GM18870 (cell line): ENCODE data around the gene ABCC10.
"Not testable (repeated sequence)": the region's sequence is repeated elsewhere in the genome, so short reads cannot be mapped to it uniquely, and the experiment has no call there.

Experiments used
- ATAC-seq: cut with Tn5 transposase; IDR thresholded peaks from one replicate; pipeline ENCODE4 v1.9.1; 2021; ENCODE audit warnings: moderate library complexity; ENCODE audit not compliant: unreplicated experiment

Gene ABCC10, protein sequence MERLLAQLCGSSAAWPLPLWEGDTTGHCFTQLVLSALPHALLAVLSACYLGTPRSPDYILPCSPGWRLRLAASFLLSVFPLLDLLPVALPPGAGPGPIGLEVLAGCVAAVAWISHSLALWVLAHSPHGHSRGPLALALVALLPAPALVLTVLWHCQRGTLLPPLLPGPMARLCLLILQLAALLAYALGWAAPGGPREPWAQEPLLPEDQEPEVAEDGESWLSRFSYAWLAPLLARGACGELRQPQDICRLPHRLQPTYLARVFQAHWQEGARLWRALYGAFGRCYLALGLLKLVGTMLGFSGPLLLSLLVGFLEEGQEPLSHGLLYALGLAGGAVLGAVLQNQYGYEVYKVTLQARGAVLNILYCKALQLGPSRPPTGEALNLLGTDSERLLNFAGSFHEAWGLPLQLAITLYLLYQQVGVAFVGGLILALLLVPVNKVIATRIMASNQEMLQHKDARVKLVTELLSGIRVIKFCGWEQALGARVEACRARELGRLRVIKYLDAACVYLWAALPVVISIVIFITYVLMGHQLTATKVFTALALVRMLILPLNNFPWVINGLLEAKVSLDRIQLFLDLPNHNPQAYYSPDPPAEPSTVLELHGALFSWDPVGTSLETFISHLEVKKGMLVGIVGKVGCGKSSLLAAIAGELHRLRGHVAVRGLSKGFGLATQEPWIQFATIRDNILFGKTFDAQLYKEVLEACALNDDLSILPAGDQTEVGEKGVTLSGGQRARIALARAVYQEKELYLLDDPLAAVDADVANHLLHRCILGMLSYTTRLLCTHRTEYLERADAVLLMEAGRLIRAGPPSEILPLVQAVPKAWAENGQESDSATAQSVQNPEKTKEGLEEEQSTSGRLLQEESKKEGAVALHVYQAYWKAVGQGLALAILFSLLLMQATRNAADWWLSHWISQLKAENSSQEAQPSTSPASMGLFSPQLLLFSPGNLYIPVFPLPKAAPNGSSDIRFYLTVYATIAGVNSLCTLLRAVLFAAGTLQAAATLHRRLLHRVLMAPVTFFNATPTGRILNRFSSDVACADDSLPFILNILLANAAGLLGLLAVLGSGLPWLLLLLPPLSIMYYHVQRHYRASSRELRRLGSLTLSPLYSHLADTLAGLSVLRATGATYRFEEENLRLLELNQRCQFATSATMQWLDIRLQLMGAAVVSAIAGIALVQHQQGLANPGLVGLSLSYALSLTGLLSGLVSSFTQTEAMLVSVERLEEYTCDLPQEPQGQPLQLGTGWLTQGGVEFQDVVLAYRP (N-terminal part only)

DNA sequence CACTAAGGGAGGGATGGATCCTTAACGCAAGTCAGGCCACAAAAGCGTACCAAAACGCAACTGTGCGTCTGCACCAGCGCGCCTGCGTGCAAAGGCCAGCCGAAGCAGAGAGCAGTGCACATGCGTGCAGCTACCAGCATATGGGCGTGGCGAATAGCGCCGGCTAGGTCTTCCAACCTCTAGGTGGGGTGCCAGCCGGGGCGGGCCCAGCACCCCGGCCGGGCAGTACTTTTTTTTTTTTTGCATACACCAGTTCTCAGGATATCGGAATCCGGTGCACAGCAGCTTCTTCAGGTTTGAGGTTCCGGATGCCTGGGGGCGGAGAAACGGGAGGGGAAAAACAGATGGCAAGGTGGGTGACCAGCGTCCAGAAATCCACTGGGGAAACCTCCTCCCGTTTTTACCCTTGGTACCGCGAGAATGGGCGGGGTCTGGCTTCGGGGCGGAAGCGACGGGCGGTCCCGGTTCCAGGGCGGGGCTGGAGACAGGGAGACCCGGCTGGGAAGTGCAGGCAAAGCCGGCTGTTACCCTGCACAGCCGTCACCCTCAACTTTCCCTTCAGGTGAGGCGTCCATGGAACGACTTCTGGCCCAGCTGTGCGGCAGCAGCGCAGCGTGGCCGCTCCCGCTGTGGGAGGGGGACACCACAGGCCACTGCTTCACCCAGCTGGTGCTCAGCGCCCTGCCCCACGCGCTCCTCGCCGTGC lies at the start of gene ABCC10:
TSS of gene ABCC10 (plus strand) at position 136 of the 706 bp plus-strand sequence. CDS start at position 574, 438 bp downstream.
- peak; percentile 89 for ATAC-seq

DNA sequence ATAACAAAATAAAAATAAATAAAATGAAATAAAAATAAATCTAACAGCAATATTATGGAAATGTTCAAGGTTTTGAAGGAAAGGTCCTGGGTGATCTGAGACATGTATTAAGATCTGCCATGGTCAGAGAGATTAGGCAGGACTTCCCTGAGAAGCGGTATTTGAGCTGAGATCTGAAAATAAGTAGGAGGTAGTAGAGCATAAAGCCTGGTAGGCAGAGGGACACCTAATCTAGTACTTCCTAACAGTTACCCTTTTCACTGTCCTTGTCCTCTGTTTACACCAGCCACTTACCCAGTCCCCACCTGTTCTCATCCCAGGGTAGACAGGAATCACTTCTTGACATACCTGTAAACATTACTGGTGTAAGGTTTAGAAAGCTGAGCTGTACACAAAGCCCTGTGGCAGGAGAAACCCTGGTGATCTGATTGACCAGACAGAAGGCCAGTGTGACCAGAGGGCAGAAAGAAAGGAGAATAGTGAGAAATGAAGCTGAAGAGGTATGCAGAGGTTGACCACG lies 49.6 kb upstream of the ABCC10 start:
- no peak for ATAC-seq

DNA sequence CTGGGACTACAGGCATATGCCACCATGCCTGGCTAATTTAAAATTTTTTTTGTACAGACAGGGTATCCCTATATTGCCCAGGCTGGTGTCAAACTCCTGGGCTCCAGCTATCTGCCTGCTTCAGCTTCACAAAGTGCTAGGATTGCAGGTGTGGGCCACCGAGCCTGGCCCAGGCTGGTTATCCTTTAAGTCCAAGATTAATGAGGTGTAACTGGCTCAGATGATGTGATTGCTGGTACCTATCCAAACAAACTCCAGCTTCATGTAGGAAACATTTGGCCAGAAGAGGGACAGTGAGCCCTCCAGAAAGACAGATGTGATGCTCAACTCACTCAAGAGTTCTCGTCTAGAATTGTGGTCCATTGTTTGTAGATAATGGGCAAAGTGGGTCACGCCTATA lies 48.7 kb upstream of the ABCC10 start:
- no peak for ATAC-seq

DNA sequence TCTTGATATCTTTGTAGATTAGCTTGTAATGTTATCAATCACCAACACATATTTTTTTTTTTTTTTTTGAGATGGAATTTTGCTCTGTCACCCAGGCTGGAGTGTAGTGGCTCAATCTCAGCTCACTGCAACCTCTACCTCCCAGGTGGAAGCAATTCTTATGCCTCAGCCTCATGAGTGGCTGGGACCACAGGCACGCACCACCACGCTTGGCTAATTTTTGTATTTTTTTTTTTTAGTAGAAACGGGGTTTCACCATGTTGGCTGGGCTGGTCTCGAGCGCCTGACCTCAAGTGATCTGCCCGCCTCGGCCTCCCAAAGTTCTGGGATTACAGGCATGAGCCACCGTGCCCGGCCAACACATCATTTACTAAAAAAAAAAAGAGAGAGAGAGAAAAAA lies 46.5 kb upstream of the ABCC10 start:
- ATAC-seq: not testable (repeated sequence)

DNA sequence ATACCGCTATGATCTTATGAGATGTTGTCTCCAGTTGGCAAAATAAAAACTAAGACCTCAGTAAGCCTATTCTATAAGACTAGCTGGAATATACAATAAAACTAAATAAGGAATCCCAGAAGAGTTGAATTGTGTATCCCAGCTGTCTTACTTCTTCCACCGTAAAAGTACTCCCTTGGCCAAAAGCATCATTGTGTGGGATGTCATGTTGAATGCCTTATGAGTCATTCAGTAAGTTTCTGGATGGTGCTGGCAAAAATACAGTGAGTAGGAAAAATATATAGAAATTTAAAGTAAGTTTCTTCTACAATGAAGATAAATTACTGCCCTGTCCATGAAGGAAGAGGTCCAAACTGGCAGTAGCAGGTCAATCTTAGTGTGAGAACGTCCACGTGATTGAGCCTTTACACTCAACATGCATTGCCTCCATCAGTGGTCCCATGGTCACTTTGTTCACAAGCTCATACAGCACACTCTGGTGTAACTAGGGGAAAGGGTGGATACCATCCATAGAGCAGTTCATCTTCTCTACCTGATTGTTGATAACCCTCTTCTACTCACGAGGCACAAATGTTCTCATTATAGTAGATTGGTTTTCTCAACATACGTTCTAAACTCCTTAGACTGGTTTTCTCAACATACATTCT lies 44.2 kb upstream of the ABCC10 start:
- ATAC-seq: no peak

DNA sequence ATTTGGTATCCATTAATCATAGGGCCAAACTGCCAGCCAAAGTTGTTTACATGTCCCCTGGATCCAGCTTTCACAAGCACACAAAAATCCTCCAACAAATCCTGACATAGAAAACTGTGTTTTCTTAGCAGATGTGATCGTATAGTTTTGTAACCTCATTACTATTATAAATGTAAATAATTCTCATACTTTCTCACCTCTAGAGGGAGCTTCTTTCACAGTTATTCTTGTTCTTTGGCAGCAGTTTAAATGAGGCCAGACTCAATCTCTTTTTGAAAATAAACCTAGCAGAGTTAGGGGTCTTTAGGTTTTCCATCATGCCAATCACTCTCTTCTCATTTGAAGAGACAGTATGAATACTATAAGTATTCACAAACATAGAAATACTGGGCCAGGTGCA lies 40.8 kb upstream of the ABCC10 start:
- ATAC-seq: no peak

DNA sequence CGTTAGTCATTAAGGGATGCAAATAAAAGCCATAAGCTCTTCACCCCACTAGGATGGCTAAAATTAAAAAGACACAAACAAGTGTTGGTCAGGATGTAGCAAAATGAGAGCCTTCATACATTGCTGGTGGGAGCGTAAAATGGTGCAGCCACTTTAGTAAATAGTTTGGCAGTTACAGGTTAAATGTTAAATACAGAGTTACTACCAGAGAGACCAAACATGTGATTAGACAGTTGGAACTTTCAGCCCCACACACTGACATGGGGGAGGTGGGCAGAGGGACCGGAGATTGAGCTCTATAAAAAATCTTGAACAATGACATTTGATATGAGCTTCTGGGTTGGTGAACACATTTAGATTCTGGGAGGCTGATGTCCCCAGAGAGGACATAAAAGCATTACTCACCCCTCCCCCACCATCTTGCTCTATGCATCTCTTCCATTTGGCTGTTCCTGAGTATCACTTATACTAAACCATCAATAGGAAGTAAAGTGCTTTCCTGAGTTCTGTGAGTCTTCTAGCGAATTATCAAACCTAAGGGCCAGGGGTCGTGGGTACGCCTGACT lies 37.5 kb upstream of the ABCC10 start:
- no peak for ATAC-seq

DNA sequence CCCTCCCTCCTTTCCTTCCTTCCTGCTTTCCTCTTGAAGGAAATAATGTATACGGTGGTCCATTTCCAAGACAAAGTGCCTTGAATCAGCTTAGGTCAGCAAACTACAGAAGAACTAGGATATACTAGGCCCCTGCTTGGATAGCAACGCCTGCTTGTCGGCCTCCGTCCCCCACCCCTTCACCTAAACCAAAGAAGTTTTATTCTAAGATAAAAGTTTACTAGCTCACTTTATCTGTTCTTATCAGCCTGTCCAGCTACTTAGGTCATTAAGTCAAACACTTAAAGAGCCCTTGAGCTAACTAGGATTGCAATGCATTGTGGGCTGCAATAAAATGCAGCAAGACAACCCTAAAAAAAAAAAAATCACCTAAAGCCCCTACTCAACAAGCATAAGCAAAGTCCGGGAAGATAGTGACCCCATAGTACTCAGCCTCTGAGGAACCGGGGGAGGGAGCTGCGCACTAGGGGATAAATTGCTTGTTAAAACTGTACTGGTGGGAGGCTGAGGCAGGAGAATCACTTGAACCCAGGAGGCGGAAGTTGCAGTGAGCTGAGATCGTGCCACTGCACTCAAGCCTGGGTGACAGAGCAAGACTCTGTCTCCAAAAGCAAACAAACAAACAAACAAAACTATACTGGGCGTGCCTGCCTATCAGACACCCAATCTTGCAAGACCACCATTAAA lies 36.4 kb upstream of the ABCC10 start:
- not testable (repeated sequence) for ATAC-seq

DNA sequence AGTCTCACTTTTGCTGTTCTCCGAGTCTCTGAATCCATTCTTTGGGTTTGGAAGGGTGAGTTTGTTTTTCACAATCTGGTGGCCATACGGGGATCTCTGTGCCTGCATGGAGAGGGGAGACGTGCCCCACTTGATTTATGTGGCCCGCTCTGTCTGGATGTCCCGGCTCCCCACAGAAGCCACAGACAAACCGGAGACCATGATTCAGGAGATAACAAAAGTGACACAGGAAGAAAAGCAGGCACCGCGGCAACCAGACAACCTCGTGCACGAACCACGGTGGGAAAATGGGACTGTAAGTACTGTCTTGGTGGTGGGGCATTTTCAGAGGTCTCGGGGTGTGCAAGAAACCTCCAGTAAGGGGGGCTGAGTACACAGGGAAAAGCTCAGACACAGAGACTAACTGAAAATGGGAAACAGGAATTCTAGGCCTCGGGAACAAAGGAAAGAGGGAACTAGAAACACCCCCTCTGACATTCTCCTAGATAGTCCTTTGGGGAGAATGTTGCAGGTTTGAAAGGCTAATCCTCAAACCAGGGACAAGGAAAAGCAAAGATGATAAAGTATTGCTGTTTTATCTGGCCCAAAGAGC lies 35.8 kb upstream of the ABCC10 start:
- no peak for ATAC-seq

DNA sequence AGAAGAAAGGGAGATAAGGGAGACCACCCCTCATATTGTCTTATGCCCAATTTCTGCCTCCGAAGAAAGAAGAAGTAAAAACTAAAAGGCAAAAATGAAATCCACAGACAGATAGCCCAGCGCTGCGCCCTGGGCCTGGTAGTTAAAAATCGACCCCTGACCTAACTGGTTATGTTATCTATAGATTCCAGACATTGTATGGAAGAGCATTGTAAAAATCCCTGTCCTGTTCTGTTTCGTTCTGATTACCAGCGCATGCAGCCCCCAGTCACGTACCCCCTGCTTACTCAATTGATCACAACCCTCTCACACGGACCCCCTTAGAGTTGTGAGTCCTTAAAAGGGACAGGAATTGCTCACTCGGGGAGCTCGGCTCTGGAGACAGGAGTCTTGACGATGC lies 34.2 kb upstream of the ABCC10 start:
- ATAC-seq: not testable (repeated sequence)

DNA sequence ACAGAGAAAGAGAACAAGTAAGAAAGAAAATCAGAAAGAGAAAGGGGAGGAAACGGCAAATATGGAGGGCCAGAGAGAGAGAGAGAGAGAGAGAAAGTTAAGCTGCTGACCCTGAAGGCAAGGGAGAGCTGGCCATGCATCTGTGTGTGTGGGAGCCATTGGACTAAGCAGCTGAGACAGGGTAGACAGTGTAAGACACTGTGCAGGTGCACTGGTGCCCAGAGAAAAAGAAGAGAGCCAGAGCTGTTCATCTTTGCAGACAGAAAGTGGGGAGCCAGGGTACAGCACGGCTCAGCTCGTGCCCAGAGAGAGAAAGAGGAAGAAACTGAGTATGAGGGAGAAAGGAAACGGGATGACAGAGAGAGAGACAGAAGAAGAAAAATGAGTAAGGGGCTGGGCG lies 33.7 kb upstream of the ABCC10 start:
- ATAC-seq: no peak

DNA sequence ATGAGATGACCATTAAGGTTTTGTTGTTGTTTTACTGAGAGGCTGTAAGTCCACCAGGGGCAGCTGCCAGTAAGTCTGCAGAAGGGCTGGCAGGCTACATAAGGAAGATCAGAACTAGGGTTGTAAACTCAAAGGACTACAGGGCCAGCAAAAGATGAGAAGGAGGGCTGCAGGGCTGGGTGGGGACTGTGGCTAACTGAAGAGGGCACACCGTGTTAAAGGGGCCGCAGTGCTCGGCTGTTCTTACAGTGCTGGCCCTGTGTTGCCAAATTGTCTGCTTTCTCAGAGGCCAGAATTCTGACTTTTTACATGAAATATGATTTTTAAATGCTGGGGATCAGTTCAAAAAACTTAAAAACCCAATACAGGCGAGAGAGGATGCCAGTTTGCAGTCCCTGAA lies 32.4 kb upstream of the ABCC10 start:
- no peak for ATAC-seq

DNA sequence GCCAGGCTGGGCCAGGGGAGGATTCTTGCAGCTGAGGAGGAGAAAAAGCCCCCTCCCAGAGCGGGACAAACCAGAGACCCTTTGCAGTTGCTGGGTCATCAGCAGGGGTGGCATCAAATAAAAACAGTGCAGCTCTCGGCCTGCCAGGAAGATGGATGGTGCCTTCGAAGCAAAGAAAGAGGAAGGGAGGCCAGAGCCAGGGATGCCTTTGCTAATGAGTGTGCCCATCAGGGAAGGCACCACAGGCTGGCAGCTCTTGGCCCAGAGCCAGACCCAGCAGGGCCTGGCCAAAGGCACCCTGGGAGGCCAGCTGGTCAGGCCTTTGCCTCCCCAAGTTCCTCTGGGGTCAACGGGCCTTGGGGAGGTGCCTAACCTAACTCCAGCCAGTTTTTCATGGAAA lies 31.6 kb upstream of the ABCC10 start:
- no peak for ATAC-seq

DNA sequence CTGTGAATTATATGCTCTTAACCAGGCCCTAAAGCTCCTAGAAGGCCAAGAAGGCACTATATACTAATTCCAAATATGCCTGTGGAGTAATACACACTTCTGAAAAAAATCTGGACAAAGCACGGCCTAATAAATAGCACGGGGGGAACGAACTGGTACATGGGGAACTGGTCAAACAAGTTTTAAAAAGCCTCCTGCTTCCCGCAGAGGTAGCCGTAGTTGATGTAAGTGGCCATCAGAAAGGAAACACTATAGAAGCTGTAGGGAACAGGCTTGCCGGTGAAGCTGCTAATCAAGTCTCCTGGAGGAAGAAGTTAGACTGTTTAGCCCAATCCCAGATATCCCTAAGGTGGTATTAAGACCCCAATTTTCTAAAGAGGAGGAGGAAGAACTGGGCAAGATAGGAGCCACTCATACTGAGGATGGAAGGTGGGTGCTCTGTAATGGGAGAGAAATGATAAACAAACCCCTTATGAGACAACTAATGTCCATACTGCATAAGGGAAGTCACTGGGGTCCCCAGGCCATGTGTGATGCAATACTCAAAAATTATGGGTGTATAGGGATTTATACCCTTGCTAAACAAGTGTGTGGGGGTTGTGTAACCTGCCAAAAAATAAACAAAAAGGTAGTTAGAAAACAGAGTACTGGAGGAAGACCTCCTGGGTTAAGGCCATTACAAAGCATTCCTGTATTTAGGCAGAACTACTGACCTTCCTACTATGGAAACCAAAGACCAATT lies 30.8 kb upstream of the ABCC10 start:
- no peak for ATAC-seq

DNA sequence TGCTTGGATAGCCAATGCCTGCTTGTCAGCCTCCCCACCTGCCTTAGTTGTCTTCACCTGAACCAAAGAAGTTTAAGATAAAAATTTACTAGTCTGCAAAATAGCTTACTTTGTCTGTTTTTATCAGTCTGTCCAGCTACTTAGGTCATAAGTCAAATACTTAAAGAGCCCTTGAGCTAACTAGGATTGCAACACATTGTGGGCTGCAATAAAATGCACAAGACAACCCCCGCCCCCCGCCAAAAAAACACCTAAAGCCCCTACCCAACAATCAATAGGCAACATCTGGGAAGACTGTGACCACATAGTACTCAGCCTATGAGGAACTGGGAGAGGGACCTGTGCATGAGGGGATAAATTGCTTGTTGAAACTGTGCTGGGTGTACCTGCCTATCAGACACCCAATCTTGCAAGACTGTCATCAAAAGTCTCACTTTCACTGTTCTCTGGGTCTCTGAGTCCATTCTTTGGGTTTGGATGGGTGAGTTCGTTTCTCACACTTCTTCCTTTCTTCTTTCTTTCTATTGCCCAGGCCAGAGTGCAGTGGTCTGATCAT lies 27.3 kb upstream of the ABCC10 start:
- ATAC-seq: no peak

DNA sequence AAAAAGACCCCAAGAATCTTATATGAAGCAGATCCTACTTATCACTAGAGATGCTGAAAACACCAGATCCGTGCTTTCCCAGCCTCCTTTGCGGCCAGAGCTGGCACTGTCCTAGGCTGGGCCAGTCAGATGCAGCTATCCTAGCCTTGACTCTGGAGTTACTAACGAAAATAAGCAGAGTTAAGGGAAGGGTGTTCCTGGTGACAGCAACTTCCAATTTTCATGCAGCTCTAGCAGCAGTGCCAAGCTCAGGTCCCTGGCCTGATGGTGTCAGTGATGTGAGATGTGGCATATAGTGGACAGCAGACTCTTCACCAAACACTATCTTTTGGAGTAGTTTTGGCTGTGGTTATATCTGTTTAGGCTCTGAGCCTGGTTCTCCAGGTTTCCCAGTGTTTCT lies 25.6 kb upstream of the ABCC10 start:
- ATAC-seq: no peak

DNA sequence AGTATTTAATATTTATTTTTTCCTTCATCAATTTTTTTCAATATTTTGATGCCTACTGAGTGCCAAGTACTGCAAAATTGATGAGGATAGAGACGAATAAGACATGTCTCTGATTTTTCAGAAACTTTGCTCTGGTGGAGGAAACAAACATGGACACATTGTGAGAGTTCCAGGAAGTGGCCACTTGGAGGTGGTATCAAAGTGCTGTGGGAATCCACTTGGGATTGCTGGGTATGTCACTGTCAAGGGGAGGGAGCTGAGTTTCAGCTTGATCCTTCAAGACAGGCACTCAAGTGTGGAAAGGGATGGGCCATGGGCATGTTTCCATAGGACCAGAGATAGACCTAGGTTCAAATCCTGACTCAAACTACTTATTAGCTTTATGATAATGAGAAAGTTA lies 24.5 kb upstream of the ABCC10 start:
- ATAC-seq: no peak

DNA sequence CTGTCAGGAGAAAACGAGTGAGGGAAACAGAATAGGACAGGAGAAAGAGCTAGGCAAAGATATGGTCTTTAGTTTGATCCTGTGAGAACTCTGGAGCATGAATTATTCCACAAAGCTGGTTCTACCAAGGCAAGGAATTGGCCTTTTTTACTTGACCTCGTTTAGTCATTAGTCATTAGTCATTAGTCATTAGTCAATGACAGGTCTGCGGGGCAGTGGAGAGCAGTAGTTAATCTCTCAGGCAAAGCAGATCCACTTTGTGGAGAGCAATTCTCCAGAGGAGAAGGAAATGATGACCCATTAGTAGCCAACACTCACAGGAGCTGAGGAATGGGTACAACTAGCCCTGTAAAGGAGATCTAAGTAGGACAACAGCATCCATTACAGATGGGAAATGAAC lies 22.0 kb upstream of the ABCC10 start:
- ATAC-seq: no peak
